Measurements from ENCODE around the gene RBMS3. TPM values are rescaled to one million over a fixed set of nuclear protein-coding genes. Genes with fewer than 3 reads are reported as not detected.

The RBMS3 gene
- total and polyA plus RNA-seq, 2 of the 13 experiments (the other 11 are each of a cell fraction or from before 2014, with no cell fraction given), result not detected

- CTCF ChIA-PET (ENCODE audit: low intra/inter-chr PET ratio, low total read pairs), result no interaction called here
- no peak overlapping the region for H2AFZ ChIP-seq (ENCODE audit: low read length)
- no TSS peak for BruUV-seq (replicated peaks)
- 9% methylated on average over 1 of the region's 1 CpG for WGBS (ENCODE audit: low lambda C conversion rate)
- H3K4me2 ChIP-seq (ENCODE audit: low read depth, low read length), result no peak overlapping the region
- no peak overlapping the region for H3K4me3 ChIP-seq (replicated peaks in 1 of 3; ENCODE audit: insufficient read depth in 1 of 3, low read depth in 2 of 3, low read length in 3 of 3)
- H3K4me1 ChIP-seq (ENCODE audit: insufficient read depth, low read length), result no peaks in the 10 kb centered on the region
- POLR2A ChIA-PET, result no interaction called here
- intact Hi-C loops (cut with micrococcal nuclease; ENCODE audit: unreplicated experiment) (no loop called here), in situ Hi-C loops (cut with HindIII; ENCODE audit: extremely low pct_ligation_motif_present, low pct_unique_long_range_greater_than_20kb) (loop anchor here (25.0 kb wide), 1 partner anchor 1135 kb away; no protein-coding TSS in a partner anchor)
- TF ChIP-seq ZNF264 (CRISPR knock-in tag; IDR thresholded peaks at IDR 0.05), result no peak
- H4K20me1 ChIP-seq (ENCODE audit: insufficient read depth, low read length), result no peaks in the 10 kb centered on the region
- H3K79me2 ChIP-seq (ENCODE audit: insufficient read depth, low read length), result no peaks in the 10 kb centered on the region
- no peaks in the 10 kb centered on the region for H3K27me3 ChIP-seq (ENCODE audit: control insufficient read depth in 1 of 2, insufficient read depth in 2 of 2, low read length in 2 of 2)
- H3K27ac ChIP-seq (ENCODE audit: extremely low read length, insufficient read depth, low read length), result no peak overlapping the region
- H3K9me3 ChIP-seq (ENCODE audit: low read length), result no peaks in the 10 kb centered on the region
- ATAC-seq (no peak), FAIRE-seq (no peak), DNase-seq (ENCODE audit: low spot score) (no peak)
- no peaks in the 10 kb centered on the region for H3K36me3 ChIP-seq (replicated peaks in 1 of 2; ENCODE audit: control insufficient read depth in 1 of 2, insufficient read depth in 2 of 2, low read length in 2 of 2)
- H3K9ac ChIP-seq (ENCODE audit: insufficient read depth, low read depth, low read length), result no peak overlapping the region
Measured at GRCh38 chr3:30002797-30003196, 721.9 kb downstream of the RBMS3 start.

- intact Hi-C loops (cut with micrococcal nuclease; ENCODE audit: unreplicated experiment) (no loop called here), in situ Hi-C loops (cut with HindIII; ENCODE audit: extremely low pct_ligation_motif_present, low pct_unique_long_range_greater_than_20kb) (loop anchor here (25.0 kb wide), 1 partner anchor 1134 kb away; no protein-coding TSS in a partner anchor)
- Histone ChIP-seq H3K4me1 (ENCODE audit: insufficient read depth, low read length) (no peaks in the 10 kb centered on the region), H4K20me1 (ENCODE audit: insufficient read depth, low read length) (no peaks in the 10 kb centered on the region), H2AFZ (ENCODE audit: low read length) (no peak overlapping the region), H3K79me2 (ENCODE audit: insufficient read depth, low read length) (no peaks in the 10 kb centered on the region), H3K36me3 (replicated peaks in 1 of 2; ENCODE audit: control insufficient read depth in 1 of 2, insufficient read depth in 2 of 2, low read length in 2 of 2) (no peaks in the 10 kb centered on the region), H3K27me3 (ENCODE audit: control insufficient read depth in 1 of 2, insufficient read depth in 2 of 2, low read length in 2 of 2) (no peaks in the 10 kb centered on the region), H3K4me3 (replicated peaks in 1 of 3; ENCODE audit: insufficient read depth in 1 of 3, low read depth in 2 of 3, low read length in 3 of 3) (no peak overlapping the region), H3K9ac (ENCODE audit: insufficient read depth, low read depth, low read length) (no peak overlapping the region), H3K27ac (ENCODE audit: extremely low read length, insufficient read depth, low read length) (no peak overlapping the region), H3K9me3 (ENCODE audit: low read length) (no peaks in the 10 kb centered on the region), H3K4me2 (ENCODE audit: low read depth, low read length) (no peak overlapping the region)
- TF ChIP-seq ZNF75D (CRISPR knock-in tag; IDR thresholded peaks at IDR 0.05; ENCODE audit: borderline replicate concordance) (no peak), ZNF329 (CRISPR knock-in tag; IDR thresholded peaks at IDR 0.05; ENCODE audit: low read depth) (no peak), ZNF362 (CRISPR knock-in tag; IDR thresholded peaks at IDR 0.05; ENCODE audit: borderline replicate concordance) (no peak), HNRNPUL1 (IDR thresholded peaks at IDR 0.05; ENCODE audit: low read depth, low read length) (no peak), FOXA3 (CRISPR knock-in tag; IDR thresholded peaks at IDR 0.05) (no peak), CENPBD1 (CRISPR knock-in tag; IDR thresholded peaks at IDR 0.05; ENCODE audit: borderline replicate concordance, low read depth) (no peak), YEATS4 (CRISPR knock-in tag; IDR thresholded peaks at IDR 0.05; ENCODE audit: borderline replicate concordance) (no peak), HNRNPL (IDR thresholded peaks at IDR 0.05; ENCODE audit: low read depth, low read length) (no peak), MYPOP (CRISPR knock-in tag; IDR thresholded peaks at IDR 0.05) (no peak)
- DNase-seq (ENCODE audit: low spot score) (no peak), FAIRE-seq (no peak), ATAC-seq (no peak)
- CTCF ChIA-PET (ENCODE audit: low intra/inter-chr PET ratio, low total read pairs), result no interaction called here
- POLR2A ChIA-PET, result no interaction called here
- BruUV-seq (replicated peaks), result no TSS peak
- 0% methylated on average over 1 of the region's 1 CpG for WGBS (ENCODE audit: low lambda C conversion rate)
Measured at GRCh38 chr3:30003741-30004140, 722.9 kb downstream of the RBMS3 start.
